WTC11 (cell line): ENCODE measurements around the gene VCL.

Experiments used
- FOXP4 ChIP-seq: sonication (generic); formaldehyde crosslinking; IDR thresholded peaks from 2 replicates; pipeline ENCODE4 v1.8.0; 2022; ENCODE audit warnings: mild to moderate bottlenecking, missing genetic modification reagents
- SOX15 ChIP-seq: fragments of 250-450 bp; sonication (Bioruptor Pico); IDR thresholded peaks from 2 replicates; pipeline ENCODE4 v1.9.0; 2021; ENCODE audit warnings: mild to moderate bottlenecking
- TF ChIP-seq, protein P1 (sequence below): sonication (generic); formaldehyde crosslinking; IDR thresholded peaks from 2 replicates; pipeline ENCODE4 v1.8.1; 2023; ENCODE audit warnings: mild to moderate bottlenecking, missing genetic modification reagents
- TF ChIP-seq, protein P2 (sequence below): sonication (generic); formaldehyde crosslinking; IDR thresholded peaks from 2 replicates; pipeline ENCODE4 v1.8.1; 2023; ENCODE audit warnings: mild to moderate bottlenecking, missing genetic modification reagents, moderate library complexity

DNA sequence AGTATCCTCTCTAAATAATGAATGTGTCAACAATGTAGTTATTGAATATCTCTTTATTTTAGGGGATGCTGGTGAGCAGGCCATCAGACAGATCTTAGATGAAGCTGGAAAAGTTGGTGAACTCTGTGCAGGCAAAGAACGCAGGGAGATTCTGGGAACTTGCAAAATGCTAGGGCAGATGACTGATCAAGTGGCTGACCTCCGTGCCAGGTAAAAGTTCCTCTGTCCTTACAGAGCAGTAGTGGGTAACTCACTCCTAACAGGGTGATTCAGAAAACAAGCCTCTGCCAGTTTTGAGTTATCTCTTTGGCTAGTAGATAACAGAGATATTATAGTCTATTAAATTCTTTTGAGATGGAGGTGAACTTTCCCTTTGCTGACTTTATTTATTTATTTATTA lies 85.4 kb downstream of the VCL start:
- TF ChIP-seq SOX15 (CRISPR knock-in tag) (no peak), FOXP4 (CRISPR knock-in tag) (no peak)
- TF ChIP-seq, protein P1, sequence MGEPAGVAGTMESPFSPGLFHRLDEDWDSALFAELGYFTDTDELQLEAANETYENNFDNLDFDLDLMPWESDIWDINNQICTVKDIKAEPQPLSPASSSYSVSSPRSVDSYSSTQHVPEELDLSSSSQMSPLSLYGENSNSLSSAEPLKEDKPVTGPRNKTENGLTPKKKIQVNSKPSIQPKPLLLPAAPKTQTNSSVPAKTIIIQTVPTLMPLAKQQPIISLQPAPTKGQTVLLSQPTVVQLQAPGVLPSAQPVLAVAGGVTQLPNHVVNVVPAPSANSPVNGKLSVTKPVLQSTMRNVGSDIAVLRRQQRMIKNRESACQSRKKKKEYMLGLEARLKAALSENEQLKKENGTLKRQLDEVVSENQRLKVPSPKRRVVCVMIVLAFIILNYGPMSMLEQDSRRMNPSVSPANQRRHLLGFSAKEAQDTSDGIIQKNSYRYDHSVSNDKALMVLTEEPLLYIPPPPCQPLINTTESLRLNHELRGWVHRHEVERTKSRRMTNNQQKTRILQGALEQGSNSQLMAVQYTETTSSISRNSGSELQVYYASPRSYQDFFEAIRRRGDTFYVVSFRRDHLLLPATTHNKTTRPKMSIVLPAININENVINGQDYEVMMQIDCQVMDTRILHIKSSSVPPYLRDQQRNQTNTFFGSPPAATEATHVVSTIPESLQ (CRISPR knock-in tag) = no peak
- TF ChIP-seq, protein P2, sequence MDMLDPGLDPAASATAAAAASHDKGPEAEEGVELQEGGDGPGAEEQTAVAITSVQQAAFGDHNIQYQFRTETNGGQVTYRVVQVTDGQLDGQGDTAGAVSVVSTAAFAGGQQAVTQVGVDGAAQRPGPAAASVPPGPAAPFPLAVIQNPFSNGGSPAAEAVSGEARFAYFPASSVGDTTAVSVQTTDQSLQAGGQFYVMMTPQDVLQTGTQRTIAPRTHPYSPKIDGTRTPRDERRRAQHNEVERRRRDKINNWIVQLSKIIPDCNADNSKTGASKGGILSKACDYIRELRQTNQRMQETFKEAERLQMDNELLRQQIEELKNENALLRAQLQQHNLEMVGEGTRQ (CRISPR knock-in tag) = no peak
